DND-41 (cell line): ENCODE measurements around the gene HDLBP.

Experiments
- ATAC-seq: fragments of 200-7000 bp; cut with Tn5 transposase; 3 replicates; pipeline ENCODE4 v1.9.1; 2021; ENCODE audit warnings: low read depth; ENCODE audit not compliant: insufficient read depth
- DNase-seq: peaks from one replicate; pipeline ENCODE4 v3.0.0-alpha.2; 2020
- H2AFZ ChIP-seq: 2 replicates; pipeline ENCODE4 v1.6.0; 2012; ENCODE audit warnings: low read depth, low read length
- H3K27ac ChIP-seq: 2 replicates; pipeline ENCODE4 v1.5.1; 2012; ENCODE audit warnings: low read length, inconsistent platforms
- H3K27me3 ChIP-seq: fragments of 200-600 bp; sonication (generic); 2 replicates; pipeline ENCODE4 v1.6.0; 2012; ENCODE audit warnings: low read length, mild to moderate bottlenecking, inconsistent platforms; ENCODE audit not compliant: insufficient read depth, poor library complexity
- H3K36me3 ChIP-seq: 2 replicates; pipeline ENCODE4 v1.5.1; 2012; ENCODE audit warnings: low read length, inconsistent platforms; ENCODE audit not compliant: insufficient read depth
- H3K4me1 ChIP-seq: 2 replicates; pipeline ENCODE4 v1.5.1; 2012; ENCODE audit warnings: mild to moderate bottlenecking, low read length; ENCODE audit not compliant: insufficient read depth
- H3K4me2 ChIP-seq: 2 replicates; pipeline ENCODE4 v1.6.0; 2012; ENCODE audit warnings: mild to moderate bottlenecking, moderate library complexity, low read length, inconsistent platforms; ENCODE audit not compliant: insufficient read depth
- H3K4me3 ChIP-seq, 2 experiments: fragments of 200-600 bp in 1 of 2; shearing (Covaris generic) in 1 of 2; 2 replicates each; pipeline ENCODE4 v1.5.1; 2012 to 2016; ENCODE audit warnings: inconsistent platforms in 2 of 2, low read length in 2 of 2, mild to moderate bottlenecking in 2 of 2, low read depth in 1 of 2, moderate library complexity in 1 of 2
- H3K79me2 ChIP-seq: 2 replicates; pipeline ENCODE4 v1.6.0; 2012; ENCODE audit warnings: low read length, inconsistent platforms; ENCODE audit not compliant: insufficient read depth
- H3K9ac ChIP-seq: 2 replicates; pipeline ENCODE4 v1.6.0; 2012; ENCODE audit warnings: low read depth, mild to moderate bottlenecking, inconsistent platforms, low read length, moderate library complexity
- H3K9me3 ChIP-seq: 2 replicates; pipeline ENCODE4 v1.5.1; 2012; ENCODE audit warnings: low read length, moderate library complexity, mild to moderate bottlenecking, inconsistent platforms; ENCODE audit not compliant: insufficient read depth, severe bottlenecking
- H4K20me1 ChIP-seq: 2 replicates; pipeline ENCODE4 v1.6.0; 2012; ENCODE audit warnings: low read length; ENCODE audit not compliant: insufficient read depth
- EZH2 ChIP-seq: IDR thresholded peaks from 3 replicates; pipeline ENCODE4 v1.6.1; 2012; ENCODE audit warnings: borderline replicate concordance, low read depth, mild to moderate bottlenecking, moderate library complexity, low read length, inconsistent platforms; ENCODE audit not compliant: severe bottlenecking
- TF ChIP-seq, protein P1 (sequence below): IDR thresholded peaks from 2 replicates; pipeline ENCODE4 v1.5.1; 2012; ENCODE audit warnings: borderline replicate concordance, low read length, moderate library complexity, mild to moderate bottlenecking; ENCODE audit not compliant: poor library complexity, severe bottlenecking; ENCODE audit errors: extremely low read depth

HDLBP gene

DNA sequence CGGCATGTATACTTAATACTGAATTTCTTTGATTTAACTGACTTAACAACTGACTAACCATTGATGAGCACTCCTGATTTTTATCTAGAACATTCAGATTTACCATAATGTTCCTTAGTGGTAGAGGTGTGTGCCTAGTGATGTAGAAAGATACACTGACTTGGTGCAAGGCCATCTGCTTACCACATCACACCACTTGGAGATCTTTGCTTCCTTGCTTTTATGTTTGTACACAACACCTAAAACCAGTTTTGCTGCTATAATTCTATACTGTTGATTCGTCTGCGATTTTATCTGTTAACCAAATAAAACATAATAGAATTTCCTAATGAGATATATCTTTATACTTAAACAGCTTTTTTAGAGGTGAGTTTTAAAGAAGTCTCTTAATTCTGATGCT, 36.8 kb upstream of the HDLBP start:
- Histone ChIP-seq H3K9ac (no peak overlapping the region), H3K79me2 (peaks cover 10% of the 10 kb centered on the region), H3K27me3 (no peaks in the 10 kb centered on the region), H3K4me1 (peaks cover 5% of the 10 kb centered on the region), H3K4me3 (no peak overlapping the region), H3K27ac (no peak overlapping the region), H2AFZ (no peak overlapping the region), H3K9me3 (no peaks in the 10 kb centered on the region), H3K36me3 (peaks cover 69% of the 10 kb centered on the region), H3K4me2 (no peak overlapping the region), H4K20me1 (peaks cover 14% of the 10 kb centered on the region)
- no peak for ATAC-seq
- DNase-seq: no peak
- TF ChIP-seq, protein P1, sequence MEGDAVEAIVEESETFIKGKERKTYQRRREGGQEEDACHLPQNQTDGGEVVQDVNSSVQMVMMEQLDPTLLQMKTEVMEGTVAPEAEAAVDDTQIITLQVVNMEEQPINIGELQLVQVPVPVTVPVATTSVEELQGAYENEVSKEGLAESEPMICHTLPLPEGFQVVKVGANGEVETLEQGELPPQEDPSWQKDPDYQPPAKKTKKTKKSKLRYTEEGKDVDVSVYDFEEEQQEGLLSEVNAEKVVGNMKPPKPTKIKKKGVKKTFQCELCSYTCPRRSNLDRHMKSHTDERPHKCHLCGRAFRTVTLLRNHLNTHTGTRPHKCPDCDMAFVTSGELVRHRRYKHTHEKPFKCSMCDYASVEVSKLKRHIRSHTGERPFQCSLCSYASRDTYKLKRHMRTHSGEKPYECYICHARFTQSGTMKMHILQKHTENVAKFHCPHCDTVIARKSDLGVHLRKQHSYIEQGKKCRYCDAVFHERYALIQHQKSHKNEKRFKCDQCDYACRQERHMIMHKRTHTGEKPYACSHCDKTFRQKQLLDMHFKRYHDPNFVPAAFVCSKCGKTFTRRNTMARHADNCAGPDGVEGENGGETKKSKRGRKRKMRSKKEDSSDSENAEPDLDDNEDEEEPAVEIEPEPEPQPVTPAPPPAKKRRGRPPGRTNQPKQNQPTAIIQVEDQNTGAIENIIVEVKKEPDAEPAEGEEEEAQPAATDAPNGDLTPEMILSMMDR: no peak
- no peak for TF ChIP-seq EZH2

DNA sequence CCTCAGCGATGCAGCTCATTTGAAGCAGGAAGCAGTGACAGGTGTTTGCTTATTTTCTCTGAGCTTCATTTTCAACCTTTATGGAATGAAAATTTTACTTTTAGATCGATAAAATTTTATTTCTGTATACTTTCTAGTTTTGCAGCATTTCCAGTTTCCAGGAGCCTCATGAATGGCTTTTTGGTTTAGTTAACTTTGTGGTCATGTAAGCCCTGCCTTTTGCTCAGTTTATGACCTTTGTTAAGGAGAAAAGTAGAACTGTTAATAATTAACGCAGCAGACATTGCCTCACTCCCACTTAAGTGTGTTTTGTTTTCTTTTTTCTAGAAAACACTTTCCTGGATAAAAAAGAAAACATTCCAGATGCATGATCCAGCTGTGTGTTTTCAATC, 36.2 kb upstream of the HDLBP start:
- Histone ChIP-seq H2AFZ (no peak overlapping the region), H3K79me2 (peaks cover 4% of the 10 kb centered on the region), H3K27ac (no peak overlapping the region), H3K27me3 (no peaks in the 10 kb centered on the region), H3K36me3 (peaks cover 75% of the 10 kb centered on the region), H3K9ac (no peak overlapping the region), H3K4me2 (no peak overlapping the region), H3K4me3 (no peak overlapping the region), H3K4me1 (no peaks in the 10 kb centered on the region), H3K9me3 (no peaks in the 10 kb centered on the region), H4K20me1 (peaks cover 10% of the 10 kb centered on the region)
- no peak for TF ChIP-seq EZH2
- TF ChIP-seq, protein P1: no peak
- ATAC-seq: no peak
- DNase-seq: no peak

DNA sequence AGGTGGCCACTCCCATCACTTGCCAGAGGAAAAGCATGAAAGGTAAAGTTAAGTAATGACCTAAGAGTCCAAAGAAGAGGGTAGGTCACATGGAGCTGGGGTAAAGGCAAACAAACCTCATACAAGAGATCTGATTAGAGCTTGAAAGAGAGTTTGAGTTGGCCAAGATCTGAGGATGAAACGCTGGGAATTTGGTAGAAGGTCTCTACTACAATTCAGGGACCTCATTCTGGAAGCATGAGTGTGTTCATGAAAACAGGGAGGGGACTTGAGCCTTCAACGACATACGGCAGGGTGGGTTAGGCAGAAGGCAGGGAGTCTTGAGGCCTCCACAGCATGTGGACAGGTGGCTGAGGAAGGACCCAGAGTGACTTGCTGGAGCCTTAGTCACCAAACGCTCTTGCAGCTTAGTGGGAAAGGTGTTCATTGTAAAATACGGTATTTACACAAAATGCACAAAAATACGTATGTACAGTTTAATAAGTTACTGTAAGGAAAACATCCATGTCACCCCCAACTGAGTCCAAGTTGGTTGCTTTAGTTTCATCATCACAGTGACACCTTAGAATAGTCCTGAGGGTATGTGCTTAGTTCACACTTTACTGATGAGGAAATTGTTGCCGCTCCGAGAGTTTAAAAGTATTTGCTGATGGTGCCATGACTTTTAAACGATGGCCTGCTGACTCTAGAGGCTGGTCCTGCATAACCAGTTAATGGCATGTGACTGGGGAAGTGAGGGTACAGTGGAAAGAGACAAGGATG, 35.6 kb upstream of the HDLBP start:
- H3K4me1 ChIP-seq: no peaks in the 10 kb centered on the region
- no peak overlapping the region for H3K4me2 ChIP-seq

DNA sequence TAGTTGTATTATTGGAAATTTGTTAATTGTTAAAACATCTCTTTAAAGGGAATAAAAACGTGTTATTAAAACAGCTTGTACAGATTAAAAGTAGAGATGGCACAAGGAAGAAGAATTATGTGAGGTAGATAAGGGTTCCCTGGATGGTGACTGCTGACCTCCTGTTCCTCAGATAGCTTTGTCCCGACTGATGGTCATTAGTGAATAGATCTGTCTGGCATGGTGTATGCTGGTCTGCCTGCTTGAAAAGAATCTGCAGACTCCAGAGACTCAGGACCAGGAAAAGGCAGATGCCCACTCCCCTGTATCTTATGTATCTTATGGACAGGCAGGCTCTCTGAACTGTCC, 35.0 kb upstream of the HDLBP start:
- ATAC-seq: no peak
- H2AFZ ChIP-seq: no peak overlapping the region
- no peak for DNase-seq
- H3K36me3 ChIP-seq: peaks cover 86% of the 10 kb centered on the region
- no peak for TF ChIP-seq EZH2
- TF ChIP-seq, protein P1: no peak
- no peaks in the 10 kb centered on the region for H3K27me3 ChIP-seq
- H3K4me3 ChIP-seq: no peak overlapping the region
- H3K4me2 ChIP-seq: no peak overlapping the region
- H3K79me2 ChIP-seq: no peaks in the 10 kb centered on the region
- no peaks in the 10 kb centered on the region for H3K4me1 ChIP-seq
- no peak overlapping the region for H3K27ac ChIP-seq
- peaks cover 10% of the 10 kb centered on the region for H4K20me1 ChIP-seq
- no peaks in the 10 kb centered on the region for H3K9me3 ChIP-seq
- H3K9ac ChIP-seq: no peak overlapping the region

More for the DNA sequence above, 35.6 kb upstream of the HDLBP start:
- Histone ChIP-seq H3K79me2 (no peaks in the 10 kb centered on the region), H3K4me3 (no peak overlapping the region), H2AFZ (no peak overlapping the region), H3K27me3 (no peaks in the 10 kb centered on the region), H3K9me3 (no peaks in the 10 kb centered on the region), H4K20me1 (peaks cover 10% of the 10 kb centered on the region), H3K36me3 (peaks cover 81% of the 10 kb centered on the region), H3K27ac (no peak overlapping the region), H3K9ac (no peak overlapping the region)
- TF ChIP-seq EZH2: no peak
- ATAC-seq: no peak
- DNase-seq: no peak
